Measurements from ENCODE around the gene PSD4. TPM values are rescaled to one million over a fixed set of nuclear protein-coding genes. Genes with fewer than 3 reads are reported as not detected.

Gene PSD4
- total RNA-seq, 2 experiments from 2014 or later = 222 to 224 TPM

DNA sequence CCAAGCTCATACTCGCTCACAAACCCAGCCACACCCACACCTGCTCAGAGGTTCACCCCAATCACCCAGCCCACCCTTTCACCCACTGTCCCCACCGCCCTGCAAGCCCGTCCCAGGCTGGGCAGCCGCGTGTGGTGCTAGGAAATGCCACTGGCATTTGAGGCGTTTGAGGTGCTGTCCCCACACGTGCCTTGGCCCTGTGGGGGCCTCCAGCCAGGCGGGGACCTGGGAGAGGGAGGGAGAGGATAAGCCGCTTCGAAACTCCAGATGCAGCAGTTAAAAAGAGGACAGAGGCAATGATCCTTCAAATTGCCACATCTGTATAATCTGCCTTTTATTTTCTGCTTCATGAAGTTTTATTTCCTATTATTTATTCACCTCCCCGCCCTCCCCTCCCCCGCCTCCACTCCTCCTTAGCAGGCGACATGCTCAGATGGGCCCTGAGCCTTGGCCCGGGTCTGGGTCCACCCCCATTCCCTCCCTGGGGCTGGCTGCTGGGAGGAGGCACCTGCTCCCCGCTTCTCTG lies 35.9 kb downstream of the PSD4 start:
- POLR2A ChIA-PET = no interaction called here
- CTCF ChIA-PET = interaction anchor here (1.1 kb wide), 1 partner anchor 11 kb away, joined by 4 read pairs; no protein-coding TSS in a partner anchor

DNA sequence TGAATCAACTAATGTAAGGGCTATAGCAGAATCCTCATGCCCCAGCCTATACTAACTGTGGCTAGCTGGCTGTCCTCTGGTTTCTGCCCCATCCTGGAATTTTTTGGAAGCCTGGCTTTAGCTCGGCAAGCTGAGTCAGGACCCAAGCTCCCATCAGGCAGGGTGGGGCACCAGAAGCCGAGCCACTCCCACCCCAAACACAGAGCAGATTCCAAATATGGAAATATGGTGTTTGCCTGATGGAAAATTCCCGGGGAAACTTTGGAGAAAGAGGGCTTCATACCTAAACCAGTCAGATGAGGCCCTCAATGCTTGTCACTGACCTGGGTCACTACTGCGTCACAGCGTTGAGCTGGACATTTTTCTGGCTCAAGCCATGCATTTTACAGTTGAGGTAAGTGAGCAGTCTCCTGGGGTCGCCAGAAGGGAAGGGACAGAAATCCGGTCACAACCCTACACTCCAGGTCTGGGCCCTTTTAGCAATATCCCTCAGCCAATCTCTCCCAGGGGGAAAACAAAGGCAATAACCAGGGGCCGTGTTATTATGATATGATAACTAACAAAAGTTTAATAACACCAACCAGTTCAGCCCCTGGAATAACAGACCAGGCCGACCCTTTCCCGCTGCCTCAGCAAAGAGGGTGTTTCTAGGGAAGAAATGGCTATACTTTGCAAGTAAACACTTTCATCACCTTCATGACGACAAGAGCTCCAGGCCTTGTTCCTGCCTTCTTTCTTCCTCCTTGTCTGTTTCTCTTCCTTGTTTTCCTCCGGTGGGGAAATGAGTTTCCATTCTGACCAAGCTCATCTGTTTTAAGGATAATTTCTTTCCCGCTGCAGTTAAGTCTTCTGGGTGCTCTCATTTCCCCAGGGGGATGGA lies 37.7 kb downstream of the PSD4 start:
- CTCF ChIA-PET = interaction anchor here (0.8 to 1.2 kb wide), 3 partner anchors 12 to 179 kb away, joined by 3 read pairs; no protein-coding TSS in a partner anchor

DNA sequence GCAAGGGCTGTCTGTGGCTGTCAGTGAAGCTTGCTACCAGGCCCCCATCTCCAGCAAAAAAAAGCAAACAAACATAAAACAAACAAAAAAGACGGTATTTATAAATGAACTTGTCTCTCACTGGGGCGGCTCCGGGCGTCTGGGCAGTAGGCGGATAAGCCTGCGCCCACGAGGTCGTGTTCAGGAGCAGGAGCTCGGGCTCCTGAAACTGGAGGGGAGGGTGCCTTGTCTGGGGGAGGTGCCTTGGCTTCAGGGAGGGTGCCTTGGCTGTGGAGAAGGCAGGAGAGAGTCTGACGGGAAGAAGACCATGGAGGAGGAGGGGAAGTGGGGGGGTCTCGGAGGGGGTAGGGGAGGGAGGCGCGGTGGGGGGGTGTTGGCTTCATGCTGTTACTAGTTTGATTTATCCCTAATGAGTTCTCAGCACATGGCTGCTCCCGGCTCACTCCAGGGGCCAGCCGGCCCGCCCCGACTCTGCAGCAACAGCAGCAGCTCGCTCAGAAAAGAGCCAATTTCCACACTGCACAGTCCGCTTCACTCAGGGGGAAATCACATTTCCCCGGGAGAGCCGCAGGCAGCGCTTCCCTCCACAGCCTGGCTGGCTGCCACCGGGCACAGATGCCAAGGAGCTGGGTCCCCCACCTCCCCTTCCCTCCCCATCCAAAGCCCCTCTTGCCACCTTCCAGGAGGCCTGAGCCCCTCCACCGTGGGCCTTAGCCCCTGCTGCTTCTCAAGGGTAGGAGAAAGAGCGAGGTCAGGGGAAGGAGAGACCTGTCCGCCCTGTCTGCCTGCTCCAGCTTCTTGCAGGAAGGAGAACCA lies 38.7 kb downstream of the PSD4 start:
- ChIA-PET CTCF (interaction anchor here (0.7 to 1.5 kb wide), 4 partner anchors 9 to 37 kb away, joined by 3 read pairs; no protein-coding TSS in a partner anchor), POLR2A (no interaction called here)

More for the DNA sequence above, 37.7 kb downstream of the PSD4 start:
- POLR2A ChIA-PET = no interaction called here

GRCh38 chr2:113213061-113213930 lies 39.5 kb downstream of the PSD4 start:
- POLR2A ChIA-PET = no interaction called here
- CTCF ChIA-PET = interaction anchor here (0.7 to 1.5 kb wide), 3 partner anchors 9 to 36 kb away, joined by 3 read pairs; no protein-coding TSS in a partner anchor

- POLR2A ChIA-PET = no interaction called here
- CTCF ChIA-PET = interaction anchor here (0.7 kb wide), 1 partner anchor 19 kb away, joined by 3 read pairs; no protein-coding TSS in a partner anchor
These were observed 40.4 kb downstream of the PSD4 start for GRCh38 chr2:113214141-113214540.

- CTCF ChIA-PET = no interaction called here
- POLR2A ChIA-PET = no interaction called here
These were observed 41.3 kb downstream of the PSD4 start for GRCh38 chr2:113215056-113215455.

DNA sequence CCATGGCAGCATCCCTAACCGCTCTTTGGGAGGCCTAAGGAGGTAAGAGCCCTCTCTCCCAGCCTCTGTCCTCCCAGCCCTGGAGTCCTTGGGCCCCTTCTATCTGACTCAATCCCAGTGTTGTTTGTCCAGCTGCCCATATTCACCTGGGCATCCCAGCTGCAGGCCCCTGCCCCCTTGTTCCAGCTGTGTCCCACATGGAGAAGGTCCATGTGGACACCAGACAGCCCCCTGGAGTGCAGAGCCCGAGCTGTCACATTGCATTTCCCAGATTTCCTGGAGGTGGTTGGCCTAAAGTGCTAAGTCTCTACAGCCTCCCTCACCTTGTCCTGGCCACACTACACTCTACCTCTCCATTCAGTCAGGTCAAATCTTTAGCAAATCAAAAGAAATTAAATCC lies 42.5 kb downstream of the PSD4 start:
- ChIA-PET CTCF (interaction anchor here (0.9 to 1.4 kb wide), 3 partner anchors 14 to 78 kb away, joined by 3 to 4 read pairs (median 4); no protein-coding TSS in a partner anchor), POLR2A (interaction anchor here (1.0 kb wide), 1 partner anchor 161 kb away, joined by 3 read pairs; no protein-coding TSS in a partner anchor)

DNA sequence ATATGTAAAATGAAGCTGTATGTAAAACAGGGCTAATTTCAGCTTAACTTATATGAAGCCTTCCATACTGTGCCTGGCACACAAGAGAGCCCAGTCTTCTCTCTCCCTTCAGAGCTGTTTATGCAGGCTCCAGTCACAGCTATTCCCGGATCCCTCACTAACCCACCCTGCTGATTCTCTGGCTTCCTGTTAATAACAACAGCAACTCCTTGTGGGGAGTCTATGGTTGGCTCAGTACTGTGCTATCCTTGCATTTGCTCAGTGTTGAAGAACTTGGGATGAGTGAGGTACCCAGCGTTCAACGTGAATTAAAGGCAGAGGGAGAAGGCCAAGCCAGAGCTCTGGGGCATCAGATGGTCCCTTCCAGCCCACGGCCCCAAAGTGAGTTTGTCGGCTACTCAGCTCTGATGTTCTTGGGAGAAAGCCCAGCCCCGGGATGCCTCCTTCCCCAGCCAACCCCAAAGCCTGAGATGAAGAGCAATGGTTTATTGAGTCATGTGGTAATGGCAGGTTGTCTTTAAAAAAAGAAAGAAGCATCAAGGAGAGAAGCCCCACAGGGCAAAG lies 43.2 kb downstream of the PSD4 start:
- ChIA-PET CTCF (interaction anchor here (0.9 to 1.4 kb wide), 3 partner anchors 15 to 79 kb away, joined by 3 to 4 read pairs (median 4); no protein-coding TSS in a partner anchor), POLR2A (interaction anchor here (0.8 kb wide), 1 partner anchor 11 kb away, joined by 3 read pairs; no protein-coding TSS in a partner anchor)

DNA sequence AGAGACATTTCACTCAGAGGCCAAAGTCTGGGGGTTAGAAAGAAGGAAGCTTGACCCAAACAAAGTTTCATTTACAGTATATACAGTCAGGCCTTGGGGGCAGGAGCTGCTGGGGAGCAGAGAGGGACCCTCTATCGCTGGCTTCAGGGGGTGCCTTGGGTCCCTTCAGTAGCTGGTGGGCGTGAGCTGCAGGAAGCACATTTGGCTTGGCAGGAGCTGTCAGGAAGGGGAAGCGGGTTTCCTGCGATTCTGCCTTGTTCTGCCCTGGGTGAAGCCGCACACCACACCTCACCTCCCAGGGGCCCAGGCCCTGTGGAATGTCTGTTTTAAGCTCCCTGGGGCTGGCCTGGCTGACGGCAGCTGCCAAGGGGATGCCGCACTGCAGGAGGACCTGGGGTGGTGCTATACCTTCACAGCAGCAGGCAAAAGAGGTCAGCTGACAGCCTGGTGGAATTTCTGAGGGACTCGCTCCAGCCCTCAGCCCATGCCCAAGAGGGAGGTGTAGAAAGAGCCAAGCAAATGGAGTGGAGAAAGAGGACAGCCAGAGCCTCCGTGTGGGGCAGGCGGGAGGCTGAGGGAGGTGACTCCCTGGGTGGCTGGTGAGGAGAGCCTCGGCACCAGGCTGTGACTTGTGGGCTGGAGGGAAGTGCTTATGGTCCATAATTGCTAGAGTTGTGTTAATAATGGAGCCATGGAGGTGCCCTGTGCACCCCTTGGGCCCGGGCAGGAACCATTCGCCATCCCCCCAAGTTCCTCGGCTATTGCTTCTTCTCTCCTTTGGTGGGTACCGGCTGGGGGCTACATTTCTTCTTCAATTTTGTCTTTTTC lies 43.9 kb downstream of the PSD4 start:
- ChIA-PET CTCF (interaction anchor here (0.7 to 1.4 kb wide), 3 partner anchors 13 to 18 kb away, joined by 3 to 4 read pairs (median 4); no protein-coding TSS in a partner anchor), POLR2A (interaction anchor here (0.8 kb wide), 1 partner anchor 12 kb away, joined by 3 read pairs; no protein-coding TSS in a partner anchor)

DNA sequence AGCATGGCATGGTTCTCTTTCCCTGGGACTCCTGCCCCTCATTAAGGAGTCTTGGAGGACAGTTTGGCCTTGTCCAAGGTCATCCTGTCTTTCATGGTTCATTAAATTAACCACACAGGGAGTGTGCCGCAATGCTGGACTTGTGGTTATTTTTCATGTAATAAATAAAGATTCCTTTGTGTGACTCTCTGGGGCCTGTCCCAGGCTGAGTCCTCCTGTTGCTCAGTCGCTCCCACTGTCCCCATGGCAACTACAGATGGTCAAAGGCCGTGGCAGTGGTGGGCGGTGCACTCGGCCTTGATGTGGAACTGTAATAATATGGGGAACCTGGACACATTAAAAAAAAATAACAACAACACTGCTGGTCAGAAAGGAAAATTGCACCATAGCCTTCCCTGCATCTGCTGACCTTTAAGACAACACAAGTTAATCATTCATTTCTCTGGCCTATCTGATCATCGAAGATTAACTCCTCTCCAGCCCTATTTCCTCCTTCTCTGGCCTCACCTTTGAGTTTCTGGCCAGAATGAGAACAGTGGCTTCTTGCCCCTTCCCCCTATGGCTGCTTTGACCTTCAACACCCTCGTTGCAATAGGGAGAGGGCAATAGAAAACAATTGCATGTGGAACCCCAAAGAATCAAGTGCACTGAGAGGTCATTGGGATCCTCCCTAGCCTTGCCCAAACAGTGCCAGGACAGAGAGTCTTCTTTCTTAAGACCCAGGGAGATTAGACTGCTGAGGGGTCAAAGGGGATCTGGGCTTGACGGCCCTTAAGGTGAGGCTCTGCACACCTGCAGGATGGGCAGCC lies 44.7 kb downstream of the PSD4 start:
- POLR2A ChIA-PET = no interaction called here
- CTCF ChIA-PET = no interaction called here

- ChIA-PET POLR2A (no interaction called here), CTCF (no interaction called here)
These were observed 45.3 kb downstream of the PSD4 start for GRCh38 chr2:113219092-113219441.

- ChIA-PET CTCF (no interaction called here), POLR2A (no interaction called here)
These were observed 45.7 kb downstream of the PSD4 start for GRCh38 chr2:113219525-113219888.

DNA sequence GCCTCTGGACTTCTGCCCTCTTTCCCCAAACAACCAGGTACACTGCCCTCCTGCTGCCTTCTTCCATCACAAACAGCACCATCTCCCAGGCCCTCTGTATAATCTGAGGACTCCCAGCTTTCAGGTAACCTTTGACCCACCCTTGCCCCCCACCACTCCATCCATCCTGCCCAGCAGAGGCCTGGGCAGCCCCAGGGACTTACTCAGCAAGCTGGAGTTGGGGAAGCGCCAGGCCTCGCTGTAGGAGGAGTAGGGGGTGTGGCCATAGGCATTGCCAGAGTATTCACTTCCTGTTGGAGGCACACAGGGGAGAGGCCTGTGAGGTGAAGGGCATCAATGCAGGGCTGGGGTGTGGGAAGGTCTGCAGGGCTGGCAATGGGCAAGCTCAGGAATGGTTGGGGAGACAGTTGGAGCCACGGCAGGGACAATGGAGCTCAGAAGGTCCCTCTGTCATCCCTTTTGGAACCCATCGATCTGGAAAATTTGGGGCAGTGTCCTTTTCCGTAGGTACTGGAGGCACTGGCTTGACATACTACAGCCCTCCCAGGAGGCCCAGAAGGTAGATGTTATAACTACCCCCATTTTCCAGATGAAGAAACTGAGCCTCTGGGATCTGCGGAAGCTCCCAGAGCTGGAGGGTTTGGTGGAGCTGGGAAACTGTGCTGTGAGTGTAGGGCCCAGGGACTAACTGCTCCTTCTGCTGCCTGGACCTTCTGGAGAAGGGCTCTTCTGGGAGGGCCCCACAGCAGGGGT lies 46.3 kb downstream of the PSD4 start:
- ChIA-PET POLR2A (no interaction called here), CTCF (interaction anchor here (1.6 kb wide), 1 partner anchor 15 kb away, joined by 4 read pairs; no protein-coding TSS in a partner anchor)

- POLR2A ChIA-PET = no interaction called here
- CTCF ChIA-PET = interaction anchor here (1.0 to 1.8 kb wide), 3 partner anchors 11 to 22 kb away, joined by 3 to 4 read pairs (median 4); no protein-coding TSS in a partner anchor
These were observed 47.4 kb downstream of the PSD4 start for GRCh38 chr2:113220970-113221708.

- ChIA-PET CTCF (interaction anchor here (1.0 to 1.8 kb wide), 3 partner anchors 10 to 23 kb away, joined by 3 to 4 read pairs (median 4); no protein-coding TSS in a partner anchor), POLR2A (no interaction called here)
These were observed 48.1 kb downstream of the PSD4 start for GRCh38 chr2:113221846-113222245.
